OCI-LY1 (cell line): ENCODE measurements around the gene PACS2.

Source experiments
- CTCF ChIP-seq: fragments of 200-600 bp; sonication (generic), shearing (Covaris generic); IDR thresholded peaks from 2 replicates; pipeline ENCODE4 v1.5.1; 2017; ENCODE audit warnings: mild to moderate bottlenecking, antibody characterized with exemption, low read length, moderate library complexity, mixed read lengths
- EZH2 ChIP-seq: fragments of 200-600 bp; sonication (generic), shearing (Covaris generic); IDR thresholded peaks from 2 replicates; pipeline ENCODE4 v1.8.0; 2017; ENCODE audit warnings: borderline replicate concordance, mixed run types, mild to moderate bottlenecking, antibody characterized with exemption, low read length, moderate library complexity, mixed read lengths

GRCh38 chr14:105378199-105378598 is 63.7 kb downstream of the PACS2 start:
- TF ChIP-seq CTCF (no peak), EZH2 (no peak)
